OCI-LY1 (cell line): ENCODE results near the gene GNG11.

ENCODE experiments used
- EZH2 ChIP-seq: fragments of 200-600 bp; sonication (generic), shearing (Covaris generic); IDR thresholded peaks from 2 replicates; pipeline ENCODE4 v1.8.0; 2017; ENCODE audit warnings: borderline replicate concordance, mixed run types, mild to moderate bottlenecking, antibody characterized with exemption, low read length, moderate library complexity, mixed read lengths
- TF ChIP-seq, protein P1 (sequence below): fragments of 200-600 bp; sonication (generic), shearing (Covaris generic); IDR thresholded peaks from 2 replicates; pipeline ENCODE4 v1.5.1; 2017; ENCODE audit warnings: mild to moderate bottlenecking, antibody characterized with exemption, low read length, moderate library complexity, mixed read lengths

GRCh38 chr7:93964813-93965212, 43.3 kb downstream of the GNG11 start:
- TF ChIP-seq EZH2 = no peak
- TF ChIP-seq, protein P1, sequence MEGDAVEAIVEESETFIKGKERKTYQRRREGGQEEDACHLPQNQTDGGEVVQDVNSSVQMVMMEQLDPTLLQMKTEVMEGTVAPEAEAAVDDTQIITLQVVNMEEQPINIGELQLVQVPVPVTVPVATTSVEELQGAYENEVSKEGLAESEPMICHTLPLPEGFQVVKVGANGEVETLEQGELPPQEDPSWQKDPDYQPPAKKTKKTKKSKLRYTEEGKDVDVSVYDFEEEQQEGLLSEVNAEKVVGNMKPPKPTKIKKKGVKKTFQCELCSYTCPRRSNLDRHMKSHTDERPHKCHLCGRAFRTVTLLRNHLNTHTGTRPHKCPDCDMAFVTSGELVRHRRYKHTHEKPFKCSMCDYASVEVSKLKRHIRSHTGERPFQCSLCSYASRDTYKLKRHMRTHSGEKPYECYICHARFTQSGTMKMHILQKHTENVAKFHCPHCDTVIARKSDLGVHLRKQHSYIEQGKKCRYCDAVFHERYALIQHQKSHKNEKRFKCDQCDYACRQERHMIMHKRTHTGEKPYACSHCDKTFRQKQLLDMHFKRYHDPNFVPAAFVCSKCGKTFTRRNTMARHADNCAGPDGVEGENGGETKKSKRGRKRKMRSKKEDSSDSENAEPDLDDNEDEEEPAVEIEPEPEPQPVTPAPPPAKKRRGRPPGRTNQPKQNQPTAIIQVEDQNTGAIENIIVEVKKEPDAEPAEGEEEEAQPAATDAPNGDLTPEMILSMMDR = no peak
